Heart left ventricle (tissue), 13 donors: Measurements from ENCODE around the gene MPRIP.

Experiments used
- CTCF ChIP-seq, 12 donors: fragments of 200-600 bp; sonication (generic) in 4 of 12; IDR thresholded peaks; one replicate each; pipeline versions ENCODE4 v1.5.0 to v1.8.0; 2018 to 2022; ENCODE audit warnings: antibody characterized with exemption in 12 of 12, mild to moderate bottlenecking in 5 of 12
- POLR2A ChIP-seq, 2 donors: fragments of 450-650 bp; IDR thresholded peaks; one replicate each; pipeline ENCODE4 v1.6.1; 2017; ENCODE audit warnings: antibody characterized with exemption in 2 of 2, mild to moderate bottlenecking in 2 of 2, moderate library complexity in 2 of 2
- donor health status: ischemic (EF 13 %, LVEDD 7.1; RV severe dilation, severe dysfunction).
- donor health status: DM: no; HTN: yes; CAD: no.
- donor health status: DM: no; HTN: no; CAD: no.
- donor health status: ischemic (EF 25% LVEDD 6.9; RV normal size, moderate dysfunction).
- donor health status: ischemic (EF 25% LVEDD 5.7; RV mildly dilated, moderate dysfunction).
- donor health status: ischemic (EF 35%, LVEDD 5.7; RV mildly dilated, moderate dysfunction).
- donor health status: nonischemic (EF 11% LVEDD 7.7; RV severe dilation, severe dysfunction).
- donor health status: DM: yes; HTN: yes; CAD: no.
- donor health status: PGD.
- donor health status: ischemic (EF 29% LVEDD 5.4; RV normal size, mild dysfunction).
- donor health status: nonischemic (EF 23%, LVEDD 6.1; RV moderate dilation, normal function).

GRCh38 chr17:17239832-17240231 lies 197.6 kb downstream of the MPRIP start:
- TF ChIP-seq POLR2A (IDR thresholded peaks at IDR 0.05), result no peak
- TF ChIP-seq CTCF (IDR thresholded peaks at IDR 0.05), result no peak
